NCI-H446 treated with DMSO at 0.1 percent for 48 hours (cell line): ENCODE results near the gene KRT13.
A peak's percentile ranks its signal among the peaks of the same experiment; 100 is the strongest.

ENCODE experiments used
- DNase-seq: peaks from one replicate; lab custom pipeline; 2025; lab: John Stamatoyannopoulos, UW

KRT13 gene

DNA sequence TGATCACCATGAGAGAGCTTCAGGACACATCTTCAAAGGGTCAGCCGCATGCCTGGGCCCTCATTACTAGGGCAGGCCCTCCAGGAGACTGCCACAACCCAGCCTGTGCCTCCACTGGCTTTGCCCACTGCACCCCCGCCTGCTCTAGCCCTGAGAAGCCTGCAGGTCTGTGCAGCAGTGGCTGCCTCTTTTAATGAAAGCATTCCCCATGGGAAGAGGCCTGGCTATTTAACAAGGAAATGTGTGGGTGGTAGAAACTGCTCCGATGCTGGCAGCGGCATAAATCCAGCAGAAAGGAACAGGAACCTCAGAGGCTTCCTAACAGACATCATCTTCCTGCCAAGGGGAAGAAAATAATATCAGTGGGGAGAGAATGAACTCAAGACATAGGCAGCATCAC is 37.9 kb downstream of the KRT13 start:
- DNase-seq, result no peak

- no peak for DNase-seq
Measured at GRCh38 chr17:41466988-41467387, 38.4 kb downstream of the KRT13 start, which contains the start of gene KRT32. Gene KRT32 (minus strand): TSS chr17:41467386. CDS start chr17:41467325, 61 bp downstream.

- peak; percentile 74 for DNase-seq
Measured at GRCh38 chr17:41464682-41465081, 40.7 kb downstream of the KRT13 start.

DNA sequence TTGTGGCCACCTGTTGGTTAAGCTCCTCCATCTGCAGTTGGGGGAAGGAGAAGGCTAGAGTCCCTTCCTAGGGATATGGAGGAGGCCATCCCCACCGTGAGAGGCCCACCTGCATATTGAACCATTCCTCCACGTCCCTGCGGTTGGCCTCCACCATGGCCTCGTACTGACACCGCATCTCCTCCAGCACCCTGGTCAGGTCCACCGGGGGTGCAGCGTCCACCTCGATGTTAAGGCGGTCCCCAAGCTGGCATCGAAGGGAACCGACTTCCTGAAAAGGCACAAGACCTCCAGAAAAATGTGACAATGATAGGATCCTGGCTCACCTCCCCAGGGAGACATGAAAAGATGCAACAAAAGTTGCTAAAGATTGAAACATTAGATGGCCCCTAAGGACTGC is 41.2 kb downstream of the KRT13 start:
- no peak for DNase-seq

DNA sequence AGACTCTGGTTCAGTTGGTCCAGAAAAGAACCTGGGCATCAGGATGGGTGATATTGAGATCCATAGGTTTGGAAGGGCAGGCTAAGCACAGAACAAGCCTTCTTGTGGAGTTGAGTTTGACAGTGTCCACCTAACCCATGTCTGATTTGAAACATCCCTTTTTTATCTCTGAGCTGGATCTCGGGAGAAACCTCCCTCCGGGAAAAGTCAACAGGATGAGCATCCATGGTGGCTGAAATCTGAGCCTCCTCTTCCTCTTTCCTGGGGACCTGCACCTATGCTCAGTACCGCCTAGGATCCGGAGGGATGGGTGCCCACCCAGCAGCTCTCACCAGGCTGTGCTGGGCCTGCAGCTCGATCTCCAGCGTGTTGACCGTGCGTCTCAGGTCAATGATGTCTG is 41.7 kb downstream of the KRT13 start:
- DNase-seq, result no peak

DNA sequence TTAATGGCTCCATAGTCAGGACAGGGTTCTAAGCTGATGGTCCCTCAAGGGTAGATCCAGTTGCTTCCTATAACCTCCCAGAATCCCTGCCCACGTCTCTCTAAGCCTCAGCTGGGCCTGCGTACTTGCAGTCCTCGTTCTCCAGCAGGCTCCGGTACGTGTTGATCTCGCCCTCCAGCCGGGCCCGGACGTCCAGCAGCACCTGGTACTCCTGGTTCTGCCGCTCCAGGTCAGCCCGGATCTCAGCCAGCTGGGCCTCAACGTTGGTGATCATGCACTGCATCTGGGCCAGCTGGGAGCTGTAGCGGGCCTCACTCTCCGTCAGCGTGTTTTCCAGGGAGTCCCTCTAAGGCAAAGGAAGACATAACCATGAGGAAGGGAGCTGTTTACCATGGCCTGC is 42.7 kb downstream of the KRT13 start:
- DNase-seq, result no peak

GRCh38 chr17:41457676-41458075 is 47.7 kb downstream of the KRT13 start:
- DNase-seq, result peak; percentile 38

DNA sequence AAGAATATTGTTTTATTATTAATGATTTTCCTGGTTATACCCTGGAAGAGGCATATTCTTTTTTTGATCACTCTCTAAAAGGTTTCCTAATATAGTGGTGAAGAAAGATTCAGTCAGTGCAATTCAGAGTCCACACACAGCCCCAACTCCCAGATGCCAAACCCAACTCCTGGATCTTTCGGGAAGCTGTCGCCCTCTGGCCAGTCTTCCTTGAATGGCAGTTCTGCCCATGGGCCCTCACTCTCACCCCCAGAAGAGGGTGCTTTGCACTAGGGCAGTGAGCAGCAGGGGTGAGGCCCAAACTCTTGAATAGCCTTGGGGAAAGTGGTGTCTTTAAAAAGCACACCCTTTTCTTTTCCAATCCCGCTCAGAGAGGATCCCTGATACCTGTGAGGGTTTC is 49.2 kb downstream of the KRT13 start:
- no peak for DNase-seq

GRCh38 chr17:41455236-41455635 is 50.2 kb downstream of the KRT13 start:
- DNase-seq, result peak; percentile 27

DNA sequence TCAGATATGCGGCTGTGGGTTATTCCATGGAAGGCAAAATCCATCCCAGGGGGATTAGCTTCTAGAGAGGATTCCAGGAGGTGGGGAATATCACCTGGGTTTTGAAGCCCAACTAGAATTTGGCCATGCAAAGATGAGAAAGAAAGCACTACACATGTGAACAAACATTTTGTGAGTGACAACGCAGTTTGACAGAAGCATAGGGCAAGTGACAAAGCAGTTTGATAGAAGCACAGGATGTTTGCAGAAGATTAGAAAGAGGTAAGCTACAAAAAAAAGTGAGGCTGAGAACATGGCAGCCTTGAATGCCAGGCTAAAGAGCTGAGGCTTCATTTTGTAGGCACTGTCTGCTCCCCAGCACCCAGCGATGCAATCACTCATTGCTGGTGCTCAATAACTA is 52.3 kb downstream of the KRT13 start:
- DNase-seq, result no peak

- DNase-seq, result no peak
Measured at GRCh38 chr17:41452281-41452680, 53.1 kb downstream of the KRT13 start.

DNA sequence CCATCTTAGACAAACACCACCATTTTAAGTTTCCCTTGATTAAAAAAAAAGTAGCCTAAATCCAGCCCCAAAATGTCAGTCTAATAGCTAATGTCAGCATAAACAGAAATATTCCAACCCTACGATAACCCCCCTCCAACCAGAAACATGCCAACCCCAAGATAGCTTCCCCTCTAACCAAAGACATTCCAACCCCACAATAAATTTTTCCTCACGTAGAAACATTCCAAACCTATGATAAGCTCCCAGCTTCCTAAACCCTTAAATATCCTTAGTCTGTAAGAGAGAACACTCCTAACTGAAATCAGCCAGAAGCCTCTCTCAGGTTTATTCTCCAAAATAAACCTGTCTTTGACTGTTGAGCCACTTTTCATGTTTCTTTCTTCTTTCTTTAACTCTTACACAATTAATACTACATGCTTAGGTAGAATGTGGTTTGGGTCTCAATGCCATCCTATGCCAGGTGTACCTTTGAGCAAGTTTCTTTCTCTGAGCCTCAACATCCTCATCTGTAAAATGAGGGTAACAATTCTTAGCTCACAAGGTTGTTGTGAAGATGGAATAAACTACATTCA is 54.2 kb downstream of the KRT13 start:
- no peak for DNase-seq
